Ectodermal cell (in vitro differentiated cells): ENCODE data around the gene INHBA.

Source experiments
- H3K27ac ChIP-seq: 2 replicates; pipeline ENCODE4 v1.7.0; 2013; ENCODE audit warnings: mild to moderate bottlenecking, low read depth, low read length; ENCODE audit not compliant: insufficient read depth, poor library complexity, severe bottlenecking
- H3K27me3 ChIP-seq: 2 replicates; pipeline ENCODE4 v1.7.0; 2013; ENCODE audit warnings: mild to moderate bottlenecking, low read length; ENCODE audit not compliant: insufficient read depth, control insufficient read depth, poor library complexity, severe bottlenecking
- H3K36me3 ChIP-seq: one replicate; pipeline ENCODE4 v1.7.0; 2013; ENCODE audit warnings: low read length; ENCODE audit not compliant: control insufficient read depth, insufficient read depth
- H3K4me1 ChIP-seq: one replicate; pipeline ENCODE4 v1.7.0; 2013; ENCODE audit warnings: low read length; ENCODE audit not compliant: control insufficient read depth, insufficient read depth
- H3K4me3 ChIP-seq: 2 replicates; pipeline ENCODE4 v1.7.0; 2013; ENCODE audit warnings: low read depth, low read length, control low read depth; ENCODE audit not compliant: insufficient read depth
- H3K9me3 ChIP-seq: 2 replicates; pipeline ENCODE4 v1.7.0; 2013; ENCODE audit warnings: mild to moderate bottlenecking, low read length, moderate library complexity; ENCODE audit not compliant: control insufficient read depth
- WGBS, 2 experiments: methylation state at CpG; one replicate each; pipeline ENCODE4 v1.1.7; 2013; ENCODE audit warnings: missing lambda C conversion rate in 2 of 2; 5-methylcytosine and 5-hydroxymethylcytosine counted together

INHBA gene

DNA sequence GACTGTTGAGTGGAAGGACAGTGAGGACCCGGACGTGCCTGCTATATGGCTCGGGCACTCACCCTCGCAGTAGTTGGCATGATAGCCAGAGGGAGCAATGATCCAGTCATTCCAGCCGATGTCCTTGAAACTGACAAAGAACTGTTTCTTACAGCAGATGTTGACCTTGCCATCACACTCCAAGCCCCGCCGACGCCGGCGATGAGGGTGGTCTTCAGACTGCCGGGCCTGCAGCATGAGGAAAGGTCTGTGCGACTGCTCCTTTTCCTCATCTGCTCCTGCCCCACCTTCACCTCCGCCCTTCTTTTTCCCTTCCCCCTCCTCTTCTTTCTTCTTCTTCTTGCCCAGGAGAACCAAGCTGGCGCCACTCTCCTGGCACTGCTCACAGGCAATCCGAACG is 13.1 kb downstream of the INHBA start:
- Histone ChIP-seq H3K36me3 (no peaks in the 10 kb centered on the region), H3K9me3 (no peaks in the 10 kb centered on the region), H3K4me1 (no peaks in the 10 kb centered on the region), H3K4me3 (no peak overlapping the region), H3K27me3 (no peaks in the 10 kb centered on the region), H3K27ac (no peak overlapping the region)
- WGBS, 2 experiments: 93 to 96% methylated on average over 16 of the region's 16 CpGs

DNA sequence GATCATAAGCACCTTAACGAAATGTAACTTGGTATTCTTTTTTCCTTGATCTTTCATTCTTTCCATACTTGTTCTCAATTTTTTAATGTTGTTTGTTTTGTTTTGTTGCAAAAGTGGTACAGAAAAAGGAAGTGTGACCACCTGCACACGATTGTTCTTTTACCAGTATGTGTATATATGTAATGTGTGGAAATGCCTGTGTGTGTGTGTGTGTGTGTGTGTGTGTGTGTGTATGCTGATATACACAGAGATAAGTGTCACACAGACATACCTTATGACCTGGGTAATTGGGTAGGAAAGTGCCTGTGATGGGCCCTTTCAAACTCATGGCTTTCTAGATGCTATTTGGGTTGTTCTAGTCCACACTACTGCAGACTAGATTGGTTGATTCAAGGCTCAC is 14.0 kb downstream of the INHBA start:
- Histone ChIP-seq H3K27ac (no peak overlapping the region), H3K4me3 (no peak overlapping the region), H3K9me3 (no peaks in the 10 kb centered on the region), H3K27me3 (no peaks in the 10 kb centered on the region), H3K4me1 (no peaks in the 10 kb centered on the region), H3K36me3 (no peaks in the 10 kb centered on the region)
- 90 to 93% methylated on average over 1 to 2 of the region's 2 CpGs for WGBS, 2 experiments

DNA sequence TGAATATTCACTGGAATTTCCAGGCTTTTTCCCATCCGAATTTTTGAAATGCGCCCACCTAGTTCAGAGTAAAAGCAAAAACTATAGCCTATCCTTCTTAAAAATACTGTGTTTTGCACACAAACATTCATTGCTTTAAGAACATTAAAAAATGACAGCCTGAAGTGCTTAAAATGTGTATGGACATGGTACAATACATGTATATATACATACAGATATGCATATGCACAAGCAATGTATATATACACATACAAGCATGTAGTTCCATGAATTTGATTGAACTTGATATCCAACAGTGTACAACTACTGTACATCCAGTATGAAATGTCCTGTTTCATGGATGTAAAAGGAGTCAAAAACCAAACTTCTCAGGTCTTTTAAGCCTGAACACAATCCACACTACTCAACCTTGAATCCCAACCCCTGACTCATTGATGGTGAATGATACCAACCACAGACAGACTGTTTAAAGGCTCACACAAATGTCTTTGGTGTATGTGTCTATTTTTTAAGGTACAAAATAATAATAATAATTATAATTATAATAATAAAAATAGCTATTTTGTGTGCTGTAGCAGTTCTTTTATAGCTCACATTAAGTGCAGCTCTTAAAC is 14.8 kb downstream of the INHBA start:
- H3K27me3 ChIP-seq: no peaks in the 10 kb centered on the region
- H3K4me3 ChIP-seq: no peak overlapping the region
- H3K36me3 ChIP-seq: no peaks in the 10 kb centered on the region
- H3K4me1 ChIP-seq: no peaks in the 10 kb centered on the region
- WGBS, 2 experiments: 86 to 91% methylated on average over 2 of the region's 2 CpGs
- no peak overlapping the region for H3K27ac ChIP-seq
- no peaks in the 10 kb centered on the region for H3K9me3 ChIP-seq

DNA sequence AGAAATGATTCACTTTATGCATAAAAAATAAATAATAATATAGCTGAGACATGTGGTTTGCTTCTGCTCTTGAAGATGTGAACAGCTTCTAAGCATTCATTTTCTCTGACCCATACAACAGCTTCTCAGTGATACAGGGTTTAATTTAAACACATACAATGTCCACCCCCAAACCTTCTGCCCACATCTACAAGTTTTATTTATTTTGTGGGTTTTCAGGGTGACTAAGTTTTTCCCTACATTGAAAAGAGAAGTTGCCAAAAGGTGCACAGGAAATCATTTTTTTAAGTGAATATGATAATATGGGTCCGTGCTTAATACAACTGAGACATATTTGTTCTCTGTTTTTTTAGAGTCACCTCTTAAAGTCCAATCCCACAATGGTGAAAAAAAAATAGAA is 17.2 kb downstream of the INHBA start:
- H3K36me3 ChIP-seq: no peaks in the 10 kb centered on the region
- H3K4me3 ChIP-seq: no peak overlapping the region
- H3K9me3 ChIP-seq: no peaks in the 10 kb centered on the region
- H3K4me1 ChIP-seq: no peaks in the 10 kb centered on the region
- WGBS, 2 experiments: 80 to 100% methylated on average over 1 of the region's 1 CpG
- no peaks in the 10 kb centered on the region for H3K27me3 ChIP-seq
- no peak overlapping the region for H3K27ac ChIP-seq

DNA sequence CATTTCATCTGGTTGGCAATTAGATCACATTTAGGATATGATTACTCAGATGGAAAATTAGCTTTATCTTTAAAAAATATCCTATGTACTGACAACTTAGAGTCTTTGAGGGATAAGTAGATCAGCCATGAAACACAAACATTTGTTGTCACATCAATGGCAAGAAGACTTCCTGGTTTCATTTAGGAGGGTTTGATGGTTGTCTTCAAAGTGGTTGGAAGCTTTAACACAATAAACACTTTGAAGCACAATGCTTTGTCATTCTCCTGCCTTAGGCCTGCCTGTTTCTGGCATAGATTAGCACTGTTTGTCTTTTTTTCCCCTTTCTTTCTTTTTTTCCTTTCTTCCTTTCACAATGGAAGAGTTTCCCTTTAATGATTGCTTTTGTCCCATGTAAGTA is 20.5 kb downstream of the INHBA start:
- Histone ChIP-seq H3K27ac (no peak overlapping the region), H3K36me3 (no peaks in the 10 kb centered on the region), H3K4me3 (no peak overlapping the region), H3K27me3 (no peaks in the 10 kb centered on the region), H3K4me1 (no peaks in the 10 kb centered on the region), H3K9me3 (no peaks in the 10 kb centered on the region)

DNA sequence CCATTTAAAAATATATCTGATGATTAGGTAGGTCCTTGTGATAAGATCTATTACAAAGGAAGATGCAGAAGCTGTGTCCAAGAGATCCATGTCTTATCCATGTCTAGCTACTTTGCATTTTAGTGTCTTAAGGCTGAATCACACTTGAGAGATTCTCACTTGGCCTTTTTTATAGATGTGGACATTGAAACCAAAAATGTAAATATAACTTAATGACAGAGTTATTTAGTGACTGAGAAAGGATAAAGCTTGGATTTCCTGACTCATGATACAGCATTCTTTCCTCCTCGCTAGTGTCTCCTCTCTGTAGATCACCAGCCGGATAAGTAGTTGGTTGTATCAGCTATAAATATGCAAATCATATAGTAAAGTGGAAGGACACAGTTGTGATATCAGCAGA is 23.3 kb downstream of the INHBA start:
- 100% methylated on average over 2 of the region's 2 CpGs for WGBS, 2 experiments
- H3K4me3 ChIP-seq: no peak overlapping the region
- no peaks in the 10 kb centered on the region for H3K9me3 ChIP-seq
- H3K4me1 ChIP-seq: no peaks in the 10 kb centered on the region
- no peak overlapping the region for H3K27ac ChIP-seq
- H3K27me3 ChIP-seq: no peaks in the 10 kb centered on the region
- no peaks in the 10 kb centered on the region for H3K36me3 ChIP-seq

DNA sequence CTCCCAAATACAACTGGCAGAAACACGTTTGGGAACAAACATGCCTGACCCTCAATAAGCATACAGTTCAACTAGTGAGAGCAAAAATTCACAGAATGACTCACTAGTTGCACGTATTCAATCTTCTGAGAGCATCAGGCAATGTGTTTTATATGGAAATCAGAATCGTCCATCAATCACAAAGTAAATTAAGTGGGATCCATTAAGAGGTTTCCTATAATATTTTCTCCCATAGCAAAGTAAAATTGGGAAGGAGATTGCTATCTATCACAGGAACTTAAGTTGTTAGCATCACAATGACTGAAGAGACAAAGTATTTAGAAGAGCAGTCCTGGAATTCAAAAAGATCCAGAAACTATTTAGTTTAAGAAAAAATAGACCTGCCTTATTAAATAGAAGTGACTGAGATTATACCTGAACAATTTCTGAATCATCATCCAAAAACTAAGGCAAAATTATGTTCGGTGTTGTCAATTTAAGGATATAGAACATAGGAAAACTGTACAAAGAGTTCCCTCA is 28.3 kb downstream of the INHBA start:
- Histone ChIP-seq H3K27me3 (no peaks in the 10 kb centered on the region), H3K36me3 (no peaks in the 10 kb centered on the region), H3K4me1 (no peaks in the 10 kb centered on the region), H3K27ac (no peak overlapping the region), H3K9me3 (no peaks in the 10 kb centered on the region), H3K4me3 (no peak overlapping the region)
- 80 to 81% methylated on average over 2 to 4 of the region's 4 CpGs for WGBS, 2 experiments

DNA sequence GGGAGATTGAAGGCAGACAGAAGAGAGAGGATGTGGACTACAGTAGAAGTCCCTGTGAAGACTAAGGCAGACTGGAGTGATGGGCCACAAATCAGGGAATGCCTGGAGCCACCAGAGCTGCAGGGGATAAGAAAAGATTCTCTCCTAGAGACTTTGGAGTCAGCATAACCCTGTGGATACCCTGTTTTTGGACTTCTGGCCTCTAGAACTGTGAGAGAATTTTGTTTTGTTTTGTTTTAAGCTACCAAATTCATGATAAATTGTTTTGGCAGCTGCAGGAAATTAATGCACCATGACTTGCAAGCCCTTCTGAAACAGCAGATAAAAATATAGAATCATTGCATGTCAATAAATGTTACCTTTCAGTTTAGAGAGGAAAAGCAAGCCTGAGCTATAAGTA is 41.3 kb downstream of the INHBA start:
- Histone ChIP-seq H3K27ac (no peak overlapping the region), H3K4me3 (no peak overlapping the region), H3K9me3 (no peaks in the 10 kb centered on the region), H3K27me3 (no peaks in the 10 kb centered on the region), H3K36me3 (no peaks in the 10 kb centered on the region), H3K4me1 (no peaks in the 10 kb centered on the region)

DNA sequence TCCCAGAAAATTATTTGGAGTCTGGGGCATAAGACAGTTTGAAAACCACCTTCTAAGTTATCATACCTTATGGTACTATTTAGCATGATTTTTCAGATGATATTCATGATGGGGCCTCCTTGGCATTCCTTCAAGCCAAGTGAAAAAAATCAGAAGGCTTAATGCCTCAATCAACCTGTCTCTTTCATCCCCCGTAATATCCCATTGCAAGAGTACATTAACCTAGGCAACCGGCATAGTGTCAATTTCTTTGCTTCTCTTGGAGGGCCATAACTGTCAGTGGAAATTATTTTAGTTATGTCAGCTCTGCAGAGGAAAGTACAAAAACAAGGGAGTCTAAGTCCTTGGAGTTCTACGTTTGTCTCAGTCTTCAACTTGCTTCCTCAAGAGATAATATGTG is 43.4 kb downstream of the INHBA start:
- no peak overlapping the region for H3K4me3 ChIP-seq
- H3K36me3 ChIP-seq: no peaks in the 10 kb centered on the region
- no peak overlapping the region for H3K27ac ChIP-seq
- H3K27me3 ChIP-seq: no peaks in the 10 kb centered on the region
- H3K9me3 ChIP-seq: no peaks in the 10 kb centered on the region
- no peaks in the 10 kb centered on the region for H3K4me1 ChIP-seq
- WGBS, 2 experiments: 92 to 94% methylated on average over 3 of the region's 3 CpGs

DNA sequence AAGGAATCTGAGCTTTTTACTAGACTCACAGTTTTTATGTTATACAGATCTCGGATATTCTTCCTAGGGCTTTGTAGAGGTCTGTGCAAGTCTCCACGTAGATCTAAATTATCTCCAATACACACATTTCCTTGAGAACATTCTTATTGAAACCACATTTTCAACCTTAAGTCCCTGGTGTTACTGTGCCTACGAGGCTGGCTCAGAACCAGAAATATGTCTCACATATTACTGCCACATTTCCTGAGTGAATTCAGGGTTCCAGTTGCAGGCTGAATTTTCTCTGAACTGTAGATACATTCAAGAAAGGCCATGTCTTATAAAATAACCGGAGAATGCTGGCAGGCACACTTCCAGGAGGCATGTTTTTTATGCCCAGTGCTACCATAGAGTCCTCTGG is 46.5 kb downstream of the INHBA start:
- whole genome bisulfite sequencing, 2 experiments: 81% methylated on average over 4 of the region's 4 CpGs
- Histone ChIP-seq H3K9me3 (no peaks in the 10 kb centered on the region), H3K4me1 (no peaks in the 10 kb centered on the region), H3K27ac (no peak overlapping the region), H3K36me3 (no peaks in the 10 kb centered on the region), H3K27me3 (no peaks in the 10 kb centered on the region), H3K4me3 (no peak overlapping the region)

DNA sequence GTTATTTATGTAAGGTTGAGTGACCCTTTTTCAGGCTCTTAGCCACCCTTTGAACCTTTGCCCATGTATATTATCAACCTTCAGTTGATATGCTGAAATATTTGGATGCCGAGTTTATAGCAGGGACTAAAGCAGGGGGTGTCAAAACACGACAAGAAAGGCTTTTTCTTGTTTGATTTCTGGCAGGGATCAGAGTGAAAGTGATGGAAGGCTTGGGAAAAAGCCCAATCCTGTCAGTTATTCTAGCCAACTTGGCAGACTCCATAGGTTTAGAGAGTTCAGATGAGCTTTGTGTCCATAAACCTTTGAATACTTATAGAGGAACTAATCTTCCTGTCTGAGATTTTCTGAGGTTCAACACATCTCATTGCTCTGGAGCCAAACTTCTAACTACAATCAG is 47.5 kb downstream of the INHBA start:
- no peak overlapping the region for H3K27ac ChIP-seq
- H3K4me1 ChIP-seq: no peaks in the 10 kb centered on the region
- H3K36me3 ChIP-seq: no peaks in the 10 kb centered on the region
- H3K4me3 ChIP-seq: no peak overlapping the region
- WGBS, 2 experiments: 84 to 89% methylated on average over 2 of the region's 2 CpGs
- H3K9me3 ChIP-seq: no peaks in the 10 kb centered on the region
- no peaks in the 10 kb centered on the region for H3K27me3 ChIP-seq
